HG02938 (cell line): Measurements from ENCODE around the gene MYMK.

Experiments
- ATAC-seq: cut with Tn5 transposase; IDR thresholded peaks from one replicate; pipeline ENCODE4 v1.9.1; 2021; ENCODE audit warnings: mild to moderate bottlenecking, moderate library complexity; ENCODE audit not compliant: unreplicated experiment

The MYMK gene

DNA sequence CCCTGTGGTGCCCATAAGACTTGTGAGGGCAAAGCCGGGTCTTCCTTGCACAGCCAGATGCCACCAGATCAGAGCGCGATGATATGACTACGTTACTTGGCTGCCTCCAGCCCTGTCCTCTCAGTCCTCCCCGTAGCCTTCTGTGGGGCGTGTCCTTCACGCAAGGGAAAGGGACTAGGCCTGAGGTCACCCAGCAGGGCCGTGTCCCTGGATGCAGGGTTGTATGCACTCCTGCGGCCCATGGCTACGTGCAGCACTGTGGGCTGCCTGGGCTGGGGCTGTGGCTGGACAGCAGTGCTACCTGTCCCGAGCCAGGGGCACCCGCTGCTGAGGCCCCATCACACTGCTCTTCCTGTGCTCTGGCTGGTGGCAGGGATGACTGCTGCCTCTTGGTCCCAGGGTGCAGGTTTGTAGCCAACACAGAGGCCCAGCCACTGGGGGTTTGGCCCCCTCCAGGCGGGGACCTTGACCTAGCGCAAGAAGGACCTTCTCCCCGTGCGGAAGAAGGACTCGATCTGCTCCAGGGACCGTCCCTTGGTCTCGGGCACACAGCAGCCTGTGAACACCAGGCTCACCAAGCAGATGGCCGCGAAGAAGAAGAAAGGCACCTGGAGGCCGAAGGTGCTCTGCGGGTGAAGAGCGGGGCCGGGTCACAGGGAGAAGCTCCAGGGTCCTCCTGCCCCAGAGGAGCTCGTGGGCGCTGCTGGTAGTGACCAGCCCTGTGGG is 53.0 kb downstream of the MYMK start:
- no peak for ATAC-seq

DNA sequence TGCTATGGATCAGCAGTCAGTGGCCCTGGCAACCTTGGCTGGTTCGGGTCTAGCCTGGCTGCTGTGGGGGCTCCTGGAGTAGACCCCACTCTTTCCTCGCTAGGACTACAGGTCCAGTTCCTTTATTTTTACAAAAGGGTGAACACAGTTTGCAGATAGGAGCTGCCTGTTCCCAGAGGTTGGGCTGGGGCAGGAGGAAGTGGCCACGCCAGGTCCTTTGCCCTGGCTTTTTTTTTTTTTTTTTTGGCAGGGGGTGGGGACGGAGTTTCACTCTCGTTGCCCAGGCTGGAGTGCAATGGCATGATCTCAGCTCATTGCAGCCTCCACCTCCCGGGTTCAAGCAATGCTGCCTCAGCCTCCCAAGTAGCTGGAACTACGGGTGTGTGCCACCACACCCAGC is 53.8 kb downstream of the MYMK start:
- ATAC-seq = no peak

DNA sequence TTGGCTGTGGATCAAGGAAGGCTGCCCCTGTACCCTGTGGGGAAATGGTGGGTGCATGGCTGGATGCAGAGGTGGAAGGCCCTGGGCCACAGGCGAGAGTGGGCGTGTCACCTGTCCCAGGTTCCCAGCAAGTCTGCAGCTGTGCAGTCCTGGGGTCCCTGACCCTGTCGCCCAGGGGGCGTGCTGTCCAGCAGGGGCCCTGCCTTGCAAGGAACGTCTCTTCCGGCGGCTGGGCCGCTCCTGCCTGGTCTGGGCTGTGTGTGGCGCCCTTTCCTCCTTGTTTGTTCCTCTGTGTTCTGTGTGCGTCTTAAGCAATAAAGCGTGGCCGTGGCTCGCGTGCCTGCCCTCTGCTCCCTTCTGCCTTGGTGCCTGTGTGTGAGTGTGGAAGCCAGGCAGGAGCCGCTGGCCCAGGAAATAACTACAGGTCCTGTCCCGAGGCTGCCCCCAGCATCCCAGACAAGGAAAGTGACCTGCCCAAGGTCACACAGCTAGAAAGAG is 54.3 kb downstream of the MYMK start:
- ATAC-seq = no peak

DNA sequence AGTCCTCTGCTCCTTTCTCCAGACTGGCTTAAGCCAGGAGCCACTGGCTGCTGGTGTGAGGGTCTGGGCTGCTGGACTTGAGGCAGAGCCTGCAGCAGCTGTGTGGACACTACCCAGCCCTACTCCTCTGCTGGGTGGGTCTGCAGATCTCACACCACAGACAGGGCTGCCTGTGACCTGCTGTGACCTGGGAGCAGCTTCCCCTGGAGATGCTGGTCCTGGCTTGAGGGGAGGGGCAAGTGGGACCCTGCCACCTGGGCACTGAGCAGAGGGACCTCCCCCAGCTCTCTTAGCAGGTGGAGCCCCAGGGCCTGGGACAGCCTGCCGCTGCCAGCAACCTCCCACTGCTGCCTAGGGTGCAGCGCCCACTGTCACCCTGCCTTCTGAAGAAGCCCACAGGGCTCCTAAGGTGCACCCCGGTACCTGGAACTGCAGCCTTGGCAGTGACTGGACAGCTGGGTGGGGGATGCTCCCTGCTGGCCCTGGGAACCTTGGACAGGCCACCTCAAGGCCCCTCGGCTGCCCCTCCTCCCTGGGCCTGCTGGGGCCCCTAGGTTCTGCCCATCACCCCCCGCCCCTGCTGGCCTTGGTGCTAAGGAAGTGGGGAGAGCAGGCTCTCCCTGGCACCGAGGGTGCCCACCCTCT is 55.9 kb downstream of the MYMK start:
- ATAC-seq = no peak

- ATAC-seq = no peak
Measured at GRCh38 chr9:133468374-133468773, 56.4 kb downstream of the MYMK start.

DNA sequence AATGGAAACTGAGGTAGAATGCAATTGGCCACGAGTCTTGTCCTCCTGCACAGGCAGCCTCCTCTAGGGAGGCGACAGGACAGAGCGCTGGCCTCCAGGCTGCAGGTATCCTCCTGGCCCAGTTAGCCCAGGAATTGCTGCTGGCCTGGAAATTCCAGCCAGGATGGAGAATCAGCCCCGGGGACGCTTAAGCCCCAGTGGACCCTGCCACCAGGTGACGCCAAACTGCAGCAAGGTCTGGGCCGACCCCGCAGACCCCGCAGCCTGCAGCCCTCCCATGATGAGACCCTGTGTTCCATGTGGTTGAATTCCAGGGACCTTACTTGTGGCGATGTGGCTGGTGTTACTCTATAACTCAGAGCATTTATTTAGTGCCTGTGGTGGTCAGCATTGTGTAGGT is 57.7 kb downstream of the MYMK start:
- ATAC-seq = no peak

GRCh38 chr9:133465984-133466383 is 58.8 kb downstream of the MYMK start:
- no peak for ATAC-seq

DNA sequence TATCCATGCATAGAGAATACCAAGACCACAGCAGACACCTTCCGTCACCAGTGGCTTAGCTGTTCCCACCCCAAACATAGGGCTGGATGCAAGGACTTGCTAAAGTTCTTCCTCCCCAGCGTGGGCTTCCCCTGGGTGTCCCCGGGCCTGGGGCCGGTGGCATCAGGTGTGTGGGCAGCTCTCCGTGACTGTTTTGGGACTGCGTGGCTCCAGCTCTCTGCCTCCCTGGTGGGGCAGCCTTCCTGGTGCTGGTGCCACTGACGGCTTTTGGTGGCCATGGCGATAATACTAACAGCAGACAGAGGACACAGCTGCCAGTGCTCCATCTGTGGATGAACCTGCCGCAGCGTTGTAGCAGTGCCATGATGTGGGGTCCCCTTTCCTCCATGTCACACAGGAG is 60.1 kb downstream of the MYMK start:
- ATAC-seq = no peak
